ENCODE results near the gene CDH15. TPM values are rescaled to one million over a fixed set of nuclear protein-coding genes. Genes with fewer than 3 reads are reported as not detected.

Gene CDH15
- total and polyA plus RNA-seq, 9 of the 15 experiments (the other 6 are each of a cell fraction or from before 2014, with no cell fraction given), result 0.07 to 0.18 TPM; not detected in 7

DNA sequence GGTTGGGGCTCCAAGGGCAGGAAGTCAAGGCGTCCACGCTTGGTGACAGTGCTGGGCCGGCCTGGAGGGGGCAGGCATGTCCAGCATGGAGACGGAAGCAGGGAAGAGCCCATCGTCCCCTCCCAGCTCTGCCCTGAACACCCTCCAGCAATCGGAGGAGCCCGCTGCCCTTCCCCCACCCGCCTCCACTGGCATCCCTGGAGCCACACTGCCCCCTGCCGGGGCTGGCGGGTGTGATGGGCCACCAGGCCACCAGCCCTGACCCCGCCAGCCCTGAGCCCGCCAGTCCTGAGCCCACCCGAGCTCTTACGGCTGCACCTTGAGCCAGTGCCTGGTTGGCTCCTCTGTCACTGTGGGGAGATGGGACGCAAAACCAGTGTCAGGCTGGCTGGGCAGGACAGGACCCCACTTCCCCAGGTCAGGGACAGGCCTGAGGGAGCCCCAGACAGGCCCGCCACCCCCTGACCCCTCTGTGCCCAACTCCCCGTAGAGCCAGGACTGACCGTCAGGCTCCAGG is 4.1 kb upstream of the CDH15 start (continued):
- no peak for TF ChIP-seq EP400 (IDR thresholded peaks at IDR 0.05)
- no peak for TF ChIP-seq PRMT5 (CRISPR knock-in tag; IDR thresholded peaks at IDR 0.05)
- TF ChIP-seq TRIM28 (IDR thresholded peaks at IDR 0.05), result no peak
- no peak for TF ChIP-seq CEBPB (tag; IDR thresholded peaks at IDR 0.05)
- TF ChIP-seq SRSF9 (IDR thresholded peaks at IDR 0.05; ENCODE audit: borderline replicate concordance, low read depth, low read length), result no peak
- TF ChIP-seq POLR2AphosphoS5 (IDR thresholded peaks at IDR 0.05; ENCODE audit: control insufficient read depth, insufficient read depth, low read depth, low read length), result no peak
- TF ChIP-seq KDM5B (IDR thresholded peaks at IDR 0.05; ENCODE audit: insufficient replicate concordance, low read depth, low read length), result no peak
- no peak for TF ChIP-seq ZNF75A (CRISPR knock-in tag; IDR thresholded peaks at IDR 0.05)
- TF ChIP-seq BDP1 (IDR thresholded peaks at IDR 0.05; ENCODE audit: insufficient read depth, insufficient read length), result no peak
- TF ChIP-seq SAP30 (IDR thresholded peaks at IDR 0.05; ENCODE audit: borderline replicate concordance, insufficient read depth, low read depth, low read length, poor library complexity, severe bottlenecking), result no peak
- TF ChIP-seq BCL6 (CRISPR knock-in tag; IDR thresholded peaks at IDR 0.05), result no peak
- no peak for TF ChIP-seq MED1 (CRISPR knock-in tag; IDR thresholded peaks at IDR 0.05; ENCODE audit: borderline replicate concordance)
- peak; percentile 37; the same call in 1 of the 2 replicates for TF ChIP-seq KAT7 (CRISPR knock-in tag; IDR thresholded peaks at IDR 0.05; ENCODE audit: borderline replicate concordance)
- TF ChIP-seq RAD21 (CRISPR knock-in tag; conservative IDR thresholded peaks at IDR 0.05 in 1 of 2, IDR thresholded peaks at IDR 0.05 in 1 of 2), result peak; percentile 99
- peak; percentile 81 for TF ChIP-seq PRDM10 (IDR thresholded peaks at IDR 0.05; ENCODE audit: partially characterized antibody)
- no peak for TF ChIP-seq ZBTB8A (IDR thresholded peaks at IDR 0.05; ENCODE audit: partially characterized antibody)
- no peak for TF ChIP-seq NCOA6 (IDR thresholded peaks at IDR 0.05)
- TF ChIP-seq ZNF232 (CRISPR knock-in tag; IDR thresholded peaks at IDR 0.05), result no peak
- peak; percentile 37 for TF ChIP-seq CCNT2 (IDR thresholded peaks at IDR 0.05; ENCODE audit: borderline replicate concordance, extremely low read depth, insufficient read length, low read depth, low read length)
- TF ChIP-seq ZNF12 (CRISPR knock-in tag; IDR thresholded peaks at IDR 0.05), result no peak; the same call in 1 of the 2 replicates
- no peak for TF ChIP-seq ELK1 (CRISPR knock-in tag; IDR thresholded peaks at IDR 0.05)
- TF ChIP-seq NR0B1 (IDR thresholded peaks at IDR 0.05; ENCODE audit: partially characterized antibody), result no peak
- TF ChIP-seq POLR3G (IDR thresholded peaks at IDR 0.05; ENCODE audit: extremely low read depth, insufficient read length, insufficient replicate concordance), result no peak

All from K562 (cell line).